Activated CD8-positive, alpha-beta T cell treated with anti-CD3 and anti-CD28 coated beads, Interleukin-2, amount 10 ng/mL, durations not matched to agents 7 days and 5 days (primary cell): ENCODE data around the gene PPM1H. TPM values are rescaled to one million over a fixed set of nuclear protein-coding genes. Genes with fewer than 3 reads are reported as not detected.
A peak's percentile ranks its signal among the peaks of the same experiment; 100 is the strongest.

Source experiments
- ATAC-seq: fragments of 150-1000 bp; cut with Tn5 transposase; one replicate; pipeline ENCODE4 v1.10.0; 2021; ENCODE audit warnings: moderate library complexity
- CTCF ChIA-PET: fragments of 350-600 bp; sonication (Branson Sonifier 250); formaldehyde crosslinking; loops from one replicate; lab custom pipeline; 2021; ENCODE audit warnings: antibody characterized with exemption; lab: Charles Lee
- POLR2A ChIA-PET: fragments of 350-600 bp; sonication (Branson Sonifier 250); formaldehyde crosslinking; loops from one replicate; lab custom pipeline; 2021; ENCODE audit warnings: antibody characterized with exemption; lab: Charles Lee
- DNase-seq: peaks from one replicate; pipeline ENCODE4 v3.0.0-alpha.2; 2020
- H3K27ac Mint-ChIP-seq: one replicate; pipeline ENCODE4 v1.8.0; 2021; ENCODE audit warnings: mild to moderate bottlenecking, mixed read lengths
- H3K27me3 Mint-ChIP-seq: one replicate; pipeline ENCODE4 v1.8.0; 2021; ENCODE audit warnings: low read depth, mixed read lengths
- H3K36me3 Mint-ChIP-seq: one replicate; pipeline ENCODE4 v1.8.0; 2021; ENCODE audit warnings: low read depth, mixed read lengths
- H3K4me1 Mint-ChIP-seq: one replicate; pipeline ENCODE4 v1.8.0; 2021; ENCODE audit warnings: low read depth, mixed read lengths
- H3K4me3 Mint-ChIP-seq: one replicate; pipeline ENCODE4 v1.8.0; 2021; ENCODE audit warnings: mild to moderate bottlenecking, mixed read lengths
- H3K9me3 Mint-ChIP-seq: one replicate; pipeline ENCODE4 v1.8.0; 2022; ENCODE audit warnings: mixed read lengths; ENCODE audit not compliant: insufficient read depth
- total RNA-seq, 2 experiments: library from RNA; stranded (reverse); gene quantifications; one replicate each; pipeline ENCODE4 v1.2.3, GENCODE V29; 2021

Gene PPM1H
- total RNA-seq, 2 experiments from 2014 or later, result not detected

- Mint-ChIP-seq H3K36me3 (no peaks in the 10 kb centered on the region), H3K27me3 (peaks cover 45% of the 10 kb centered on the region), H3K9me3 (no peaks in the 10 kb centered on the region), H3K4me3 (peak overlapping the region; percentile 78), H3K27ac (no peak overlapping the region), H3K4me1 (peaks cover 12% of the 10 kb centered on the region)
- ATAC-seq (peak; percentile 67), DNase-seq (no peak)
- CTCF ChIA-PET, result no interaction called here
- POLR2A ChIA-PET, result no interaction called here
These were observed 631 bp downstream of the PPM1H start for GRCh38 chr12:62934239-62934798.

- no peak for DNase-seq
- CTCF ChIA-PET, result no interaction called here
- no peak overlapping the region for H3K27ac Mint-ChIP-seq
These were observed 1.2 kb downstream of the PPM1H start for GRCh38 chr12:62933602-62934238.

GRCh38 chr12:62933220-62933601 lies 1.7 kb downstream of the PPM1H start:
- CTCF ChIA-PET, result no interaction called here
- peaks cover 12% of the 10 kb centered on the region for H3K4me1 Mint-ChIP-seq
- POLR2A ChIA-PET, result no interaction called here
- peaks cover 51% of the 10 kb centered on the region for H3K27me3 Mint-ChIP-seq
- H3K27ac Mint-ChIP-seq, result no peak overlapping the region
- H3K36me3 Mint-ChIP-seq, result no peaks in the 10 kb centered on the region
- H3K9me3 Mint-ChIP-seq, result no peaks in the 10 kb centered on the region
- DNase-seq (no peak), ATAC-seq (no peak)
- no peak overlapping the region for H3K4me3 Mint-ChIP-seq

More at GRCh38 chr12:62933602-62934238, 1.2 kb downstream of the PPM1H start:
- peak overlapping the region; percentile 78 for H3K4me3 Mint-ChIP-seq
- peaks cover 46% of the 10 kb centered on the region for H3K27me3 Mint-ChIP-seq
- ATAC-seq, result no peak
- H3K4me1 Mint-ChIP-seq, result peaks cover 12% of the 10 kb centered on the region
- H3K36me3 Mint-ChIP-seq, result no peaks in the 10 kb centered on the region
- POLR2A ChIA-PET, result no interaction called here
- no peaks in the 10 kb centered on the region for H3K9me3 Mint-ChIP-seq

- Mint-ChIP-seq H3K27me3 (peaks cover 48% of the 10 kb centered on the region), H3K9me3 (no peaks in the 10 kb centered on the region), H3K36me3 (no peaks in the 10 kb centered on the region), H3K4me1 (peaks cover 12% of the 10 kb centered on the region), H3K4me3 (no peak overlapping the region), H3K27ac (no peak overlapping the region)
- DNase-seq (no peak), ATAC-seq (no peak)
- ChIA-PET CTCF (no interaction called here), POLR2A (no interaction called here)
These were observed 3.5 kb downstream of the PPM1H start for GRCh38 chr12:62931477-62931876.

GRCh38 chr12:62930546-62931425 lies 4.2 kb downstream of the PPM1H start:
- Mint-ChIP-seq H3K9me3 (no peaks in the 10 kb centered on the region), H3K4me3 (no peak overlapping the region), H3K27ac (no peak overlapping the region), H3K27me3 (peaks cover 48% of the 10 kb centered on the region), H3K4me1 (peaks cover 12% of the 10 kb centered on the region), H3K36me3 (no peaks in the 10 kb centered on the region)
- no peak for DNase-seq
- ATAC-seq, result no peak
- POLR2A ChIA-PET, result no interaction called here
- CTCF ChIA-PET, result no interaction called here

- Mint-ChIP-seq H3K27me3 (peaks cover 32% of the 10 kb centered on the region), H3K4me3 (no peak overlapping the region), H3K36me3 (no peaks in the 10 kb centered on the region), H3K27ac (no peak overlapping the region), H3K4me1 (peaks cover 6% of the 10 kb centered on the region), H3K9me3 (no peaks in the 10 kb centered on the region)
- ChIA-PET CTCF (no interaction called here), POLR2A (interaction anchor here (0.6 kb wide), 1 partner anchor 371 kb away, joined by 7 read pairs; no protein-coding TSS in a partner anchor)
- DNase-seq (no peak), ATAC-seq (no peak)
These were observed 6.3 kb downstream of the PPM1H start for GRCh38 chr12:62928632-62929031.

- H3K4me3 Mint-ChIP-seq, result no peak overlapping the region
- DNase-seq (no peak), ATAC-seq (no peak)
- no peak overlapping the region for H3K27ac Mint-ChIP-seq
- H3K4me1 Mint-ChIP-seq, result no peaks in the 10 kb centered on the region
- no peaks in the 10 kb centered on the region for H3K36me3 Mint-ChIP-seq
- POLR2A ChIA-PET, result no interaction called here
- H3K27me3 Mint-ChIP-seq, result peaks cover 10% of the 10 kb centered on the region
- CTCF ChIA-PET, result no interaction called here
- H3K9me3 Mint-ChIP-seq, result no peaks in the 10 kb centered on the region
These were observed 9.3 kb downstream of the PPM1H start for GRCh38 chr12:62925680-62926079.

GRCh38 chr12:62924084-62924483 lies 10.9 kb downstream of the PPM1H start:
- ChIA-PET POLR2A (no interaction called here), CTCF (no interaction called here)
- H3K36me3 Mint-ChIP-seq, result no peaks in the 10 kb centered on the region
- H3K9me3 Mint-ChIP-seq, result no peaks in the 10 kb centered on the region
- ATAC-seq (no peak), DNase-seq (no peak)
- peaks cover 11% of the 10 kb centered on the region for H3K27me3 Mint-ChIP-seq
- no peak overlapping the region for H3K27ac Mint-ChIP-seq
- no peaks in the 10 kb centered on the region for H3K4me1 Mint-ChIP-seq
- no peak overlapping the region for H3K4me3 Mint-ChIP-seq

GRCh38 chr12:62922539-62922938 lies 12.4 kb downstream of the PPM1H start:
- ChIA-PET POLR2A (no interaction called here), CTCF (no interaction called here)
- no peak overlapping the region for H3K4me3 Mint-ChIP-seq
- ATAC-seq, result no peak
- H3K9me3 Mint-ChIP-seq, result no peaks in the 10 kb centered on the region
- no peak for DNase-seq
- H3K27ac Mint-ChIP-seq, result no peak overlapping the region
- peaks cover 5% of the 10 kb centered on the region for H3K27me3 Mint-ChIP-seq
- no peaks in the 10 kb centered on the region for H3K36me3 Mint-ChIP-seq
- no peaks in the 10 kb centered on the region for H3K4me1 Mint-ChIP-seq

GRCh38 chr12:62919838-62920237 lies 15.1 kb downstream of the PPM1H start:
- Mint-ChIP-seq H3K36me3 (no peaks in the 10 kb centered on the region), H3K27me3 (peaks cover 8% of the 10 kb centered on the region), H3K4me1 (no peaks in the 10 kb centered on the region), H3K9me3 (no peaks in the 10 kb centered on the region), H3K4me3 (no peak overlapping the region), H3K27ac (no peak overlapping the region)
- DNase-seq, result no peak
- CTCF ChIA-PET, result no interaction called here
- POLR2A ChIA-PET, result no interaction called here
- ATAC-seq, result no peak

GRCh38 chr12:62917926-62918325 lies 17.0 kb downstream of the PPM1H start:
- POLR2A ChIA-PET, result no interaction called here
- CTCF ChIA-PET, result no interaction called here
- Mint-ChIP-seq H3K4me1 (no peaks in the 10 kb centered on the region), H3K27me3 (peaks cover 8% of the 10 kb centered on the region), H3K36me3 (no peaks in the 10 kb centered on the region), H3K4me3 (no peak overlapping the region), H3K9me3 (no peaks in the 10 kb centered on the region), H3K27ac (no peak overlapping the region)
- DNase-seq, result no peak
- ATAC-seq, result no peak
